ENCODE measurements around the gene MSMP.

DNA sequence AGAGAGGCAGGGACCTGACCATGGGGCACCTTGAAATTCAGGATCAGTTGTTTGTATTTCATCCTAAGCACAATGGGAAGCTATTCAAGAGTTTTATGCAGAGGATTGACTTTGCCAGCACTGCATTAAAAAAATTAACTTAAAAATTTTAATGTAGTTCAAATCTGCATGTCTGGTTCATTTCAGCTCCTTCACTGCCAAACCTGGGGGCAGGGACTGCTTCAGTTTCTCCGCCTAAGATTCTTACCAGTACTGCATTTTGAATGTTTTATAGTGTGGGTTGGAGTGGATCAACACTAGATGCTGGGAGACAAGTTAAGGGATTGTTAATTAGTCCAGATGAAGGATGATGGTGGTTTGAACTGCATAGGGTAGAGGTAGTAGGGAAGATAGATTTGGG is 15.7 kb upstream of the MSMP start:
- TF ChIP-seq, protein P1, sequence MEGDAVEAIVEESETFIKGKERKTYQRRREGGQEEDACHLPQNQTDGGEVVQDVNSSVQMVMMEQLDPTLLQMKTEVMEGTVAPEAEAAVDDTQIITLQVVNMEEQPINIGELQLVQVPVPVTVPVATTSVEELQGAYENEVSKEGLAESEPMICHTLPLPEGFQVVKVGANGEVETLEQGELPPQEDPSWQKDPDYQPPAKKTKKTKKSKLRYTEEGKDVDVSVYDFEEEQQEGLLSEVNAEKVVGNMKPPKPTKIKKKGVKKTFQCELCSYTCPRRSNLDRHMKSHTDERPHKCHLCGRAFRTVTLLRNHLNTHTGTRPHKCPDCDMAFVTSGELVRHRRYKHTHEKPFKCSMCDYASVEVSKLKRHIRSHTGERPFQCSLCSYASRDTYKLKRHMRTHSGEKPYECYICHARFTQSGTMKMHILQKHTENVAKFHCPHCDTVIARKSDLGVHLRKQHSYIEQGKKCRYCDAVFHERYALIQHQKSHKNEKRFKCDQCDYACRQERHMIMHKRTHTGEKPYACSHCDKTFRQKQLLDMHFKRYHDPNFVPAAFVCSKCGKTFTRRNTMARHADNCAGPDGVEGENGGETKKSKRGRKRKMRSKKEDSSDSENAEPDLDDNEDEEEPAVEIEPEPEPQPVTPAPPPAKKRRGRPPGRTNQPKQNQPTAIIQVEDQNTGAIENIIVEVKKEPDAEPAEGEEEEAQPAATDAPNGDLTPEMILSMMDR (conservative IDR thresholded peaks at IDR 0.05; ENCODE audit: low read depth, low read length): no peak
- no peak for TF ChIP-seq EZH2 (IDR thresholded peaks at IDR 0.05; ENCODE audit: borderline replicate concordance, low read depth, low read length, poor library complexity, severe bottlenecking)

Data from A673 (cell line).